OCI-LY1 (cell line): ENCODE data around the gene BHMT2.
A peak's percentile ranks its signal among the peaks of the same experiment; 100 is the strongest.

Source experiments
- H2AFZ ChIP-seq: fragments of 200-600 bp; sonication (generic), shearing (Covaris generic); 2 replicates; pipeline ENCODE4 v1.6.0; 2014; ENCODE audit warnings: antibody characterized with exemption, mild to moderate bottlenecking, low read length
- H3F3A ChIP-seq: fragments of 200-600 bp; sonication (generic), shearing (Covaris generic); 2 replicates; pipeline ENCODE4 v1.6.0; 2014; ENCODE audit warnings: mild to moderate bottlenecking, antibody characterized with exemption, low read length, moderate library complexity; ENCODE audit not compliant: insufficient read depth
- H3K27ac ChIP-seq: fragments of 200-600 bp; sonication (generic); 2 replicates; pipeline ENCODE4 v1.5.1; 2014; ENCODE audit warnings: low read length, mixed run types, mild to moderate bottlenecking, low read depth; ENCODE audit not compliant: poor library complexity, severe bottlenecking
- H3K27me3 ChIP-seq: fragments of 200-600 bp; sonication (generic); 2 replicates; pipeline ENCODE4 v1.6.0; 2014; ENCODE audit warnings: antibody characterized with exemption, mild to moderate bottlenecking, low read length, moderate library complexity; ENCODE audit not compliant: insufficient read depth
- H3K36me3 ChIP-seq: fragments of 200-600 bp; sonication (generic); 2 replicates; pipeline ENCODE4 v1.6.1; 2014; ENCODE audit warnings: mild to moderate bottlenecking, antibody characterized with exemption, low read length, moderate library complexity, mixed read lengths; ENCODE audit not compliant: insufficient read depth
- H3K4me1 ChIP-seq: fragments of 200-600 bp; sonication (generic); 2 replicates; pipeline ENCODE4 v1.5.1; 2014; ENCODE audit warnings: mild to moderate bottlenecking, low read length, moderate library complexity; ENCODE audit not compliant: insufficient read depth, severe bottlenecking
- H3K4me2 ChIP-seq: fragments of 200-600 bp; sonication (generic), shearing (Covaris generic); 2 replicates; pipeline ENCODE4 v1.6.1; 2014; ENCODE audit warnings: low read length
- H3K4me3 ChIP-seq: fragments of 200-600 bp; sonication (generic); 2 replicates; pipeline ENCODE4 v1.5.1; 2014; ENCODE audit warnings: low read length, low read depth, mild to moderate bottlenecking, mixed read lengths; ENCODE audit not compliant: poor library complexity, severe bottlenecking
- H3K79me2 ChIP-seq: fragments of 200-600 bp; shearing (Covaris generic); 2 replicates; pipeline ENCODE4 v1.6.1; 2016; ENCODE audit warnings: mixed run types, low read length, mixed read lengths; ENCODE audit not compliant: insufficient read depth
- H3K9ac ChIP-seq: fragments of 200-600 bp; sonication (generic), shearing (Covaris generic); 2 replicates; pipeline ENCODE4 v1.6.1; 2014; ENCODE audit warnings: mild to moderate bottlenecking, low read length, mixed read lengths
- H3K9me2 ChIP-seq: fragments of 200-600 bp; sonication (generic), shearing (Covaris generic); 2 replicates; pipeline ENCODE4 v1.6.1; 2014; ENCODE audit warnings: low read depth, mild to moderate bottlenecking, low read length, mixed read lengths
- H3K9me3 ChIP-seq: fragments of 200-600 bp; shearing (Covaris generic); 2 replicates; pipeline ENCODE4 v1.6.1; 2014; ENCODE audit warnings: low read length, mixed read lengths
- H4K20me1 ChIP-seq: fragments of 200-600 bp; sonication (generic), shearing (Covaris generic); 2 replicates; pipeline ENCODE4 v1.6.0; 2016; ENCODE audit warnings: mild to moderate bottlenecking, low read length; ENCODE audit not compliant: insufficient read depth
- EZH2 ChIP-seq: fragments of 200-600 bp; sonication (generic), shearing (Covaris generic); IDR thresholded peaks from 2 replicates; pipeline ENCODE4 v1.8.0; 2017; ENCODE audit warnings: borderline replicate concordance, mixed run types, mild to moderate bottlenecking, antibody characterized with exemption, low read length, moderate library complexity, mixed read lengths
- TF ChIP-seq, protein P1 (sequence below): fragments of 200-600 bp; sonication (generic), shearing (Covaris generic); IDR thresholded peaks from 2 replicates; pipeline ENCODE4 v1.5.1; 2017; ENCODE audit warnings: mild to moderate bottlenecking, antibody characterized with exemption, low read length, moderate library complexity, mixed read lengths

BHMT2 gene

DNA sequence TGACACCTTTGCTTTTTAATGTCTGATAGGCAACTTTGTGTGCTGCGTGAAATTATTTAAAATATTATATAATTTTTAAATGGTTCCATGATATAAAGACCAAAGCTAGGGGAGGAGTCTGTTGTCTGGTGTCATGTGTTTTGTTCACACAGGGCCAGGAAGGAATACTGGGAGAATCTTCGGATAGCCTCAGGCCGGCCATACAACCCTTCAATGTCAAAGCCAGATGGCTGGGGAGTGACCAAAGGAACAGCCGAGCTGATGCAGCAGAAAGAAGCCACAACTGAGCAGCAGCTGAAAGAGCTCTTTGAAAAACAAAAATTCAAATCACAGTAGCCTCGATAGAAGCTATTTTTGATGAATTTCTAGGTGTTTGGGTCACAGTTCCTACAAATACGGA lies 61.2 kb downstream of the BHMT2 start:
- TF ChIP-seq EZH2, result no peak
- TF ChIP-seq, protein P1, sequence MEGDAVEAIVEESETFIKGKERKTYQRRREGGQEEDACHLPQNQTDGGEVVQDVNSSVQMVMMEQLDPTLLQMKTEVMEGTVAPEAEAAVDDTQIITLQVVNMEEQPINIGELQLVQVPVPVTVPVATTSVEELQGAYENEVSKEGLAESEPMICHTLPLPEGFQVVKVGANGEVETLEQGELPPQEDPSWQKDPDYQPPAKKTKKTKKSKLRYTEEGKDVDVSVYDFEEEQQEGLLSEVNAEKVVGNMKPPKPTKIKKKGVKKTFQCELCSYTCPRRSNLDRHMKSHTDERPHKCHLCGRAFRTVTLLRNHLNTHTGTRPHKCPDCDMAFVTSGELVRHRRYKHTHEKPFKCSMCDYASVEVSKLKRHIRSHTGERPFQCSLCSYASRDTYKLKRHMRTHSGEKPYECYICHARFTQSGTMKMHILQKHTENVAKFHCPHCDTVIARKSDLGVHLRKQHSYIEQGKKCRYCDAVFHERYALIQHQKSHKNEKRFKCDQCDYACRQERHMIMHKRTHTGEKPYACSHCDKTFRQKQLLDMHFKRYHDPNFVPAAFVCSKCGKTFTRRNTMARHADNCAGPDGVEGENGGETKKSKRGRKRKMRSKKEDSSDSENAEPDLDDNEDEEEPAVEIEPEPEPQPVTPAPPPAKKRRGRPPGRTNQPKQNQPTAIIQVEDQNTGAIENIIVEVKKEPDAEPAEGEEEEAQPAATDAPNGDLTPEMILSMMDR, result no peak
- H3K4me1 ChIP-seq, result peaks cover 3% of the 10 kb centered on the region
- H3K79me2 ChIP-seq, result no peaks in the 10 kb centered on the region
- no peak overlapping the region for H3K27ac ChIP-seq
- H3K27me3 ChIP-seq, result no peaks in the 10 kb centered on the region
- no peaks in the 10 kb centered on the region for H3K36me3 ChIP-seq
- no peaks in the 10 kb centered on the region for H3F3A ChIP-seq
- H3K4me2 ChIP-seq, result no peak overlapping the region
- no peaks in the 10 kb centered on the region for H3K9me2 ChIP-seq
- no peak overlapping the region for H2AFZ ChIP-seq
- H3K4me3 ChIP-seq, result no peak overlapping the region
- H3K9me3 ChIP-seq, result no peaks in the 10 kb centered on the region
- H3K9ac ChIP-seq, result no peak overlapping the region
- H4K20me1 ChIP-seq, result no peaks in the 10 kb centered on the region

DNA sequence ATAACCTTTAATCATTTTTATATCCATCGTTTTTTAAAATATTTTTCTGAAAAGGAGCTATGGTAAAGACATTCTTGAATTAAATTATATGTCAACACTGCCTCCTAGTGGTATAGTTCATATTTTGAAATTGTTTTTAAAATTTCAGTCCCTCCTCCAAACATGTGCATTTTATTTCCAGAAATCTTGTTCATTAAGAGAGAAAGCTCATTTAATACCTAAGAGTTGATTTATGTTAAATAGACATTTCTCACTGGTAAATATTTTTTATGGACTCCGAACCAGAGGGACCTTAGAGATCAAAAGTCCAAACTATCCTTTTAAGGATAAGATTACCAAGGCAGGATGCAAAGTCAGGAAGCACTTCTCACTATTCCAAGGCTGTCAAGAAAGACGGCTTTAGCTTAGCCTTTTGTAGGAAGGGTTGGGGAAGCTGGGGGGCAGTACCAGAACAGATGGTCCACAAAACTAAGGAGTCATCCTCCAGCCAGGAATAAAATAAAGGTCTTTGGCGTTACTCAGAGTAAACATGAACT lies 63.6 kb downstream of the BHMT2 start:
- Histone ChIP-seq H3K4me2 (no peak overlapping the region), H3K27me3 (no peaks in the 10 kb centered on the region), H3K9ac (no peak overlapping the region), H4K20me1 (no peaks in the 10 kb centered on the region), H3K9me3 (no peaks in the 10 kb centered on the region), H3K4me3 (no peak overlapping the region), H3K79me2 (no peaks in the 10 kb centered on the region), H3K36me3 (no peaks in the 10 kb centered on the region), H3K9me2 (no peaks in the 10 kb centered on the region), H2AFZ (no peak overlapping the region), H3K27ac (no peak overlapping the region), H3F3A (no peaks in the 10 kb centered on the region), H3K4me1 (peaks cover 3% of the 10 kb centered on the region)
- TF ChIP-seq EZH2, result no peak
- TF ChIP-seq, protein P1, result peak; percentile 22; the same call in 1 of the 2 replicates

DNA sequence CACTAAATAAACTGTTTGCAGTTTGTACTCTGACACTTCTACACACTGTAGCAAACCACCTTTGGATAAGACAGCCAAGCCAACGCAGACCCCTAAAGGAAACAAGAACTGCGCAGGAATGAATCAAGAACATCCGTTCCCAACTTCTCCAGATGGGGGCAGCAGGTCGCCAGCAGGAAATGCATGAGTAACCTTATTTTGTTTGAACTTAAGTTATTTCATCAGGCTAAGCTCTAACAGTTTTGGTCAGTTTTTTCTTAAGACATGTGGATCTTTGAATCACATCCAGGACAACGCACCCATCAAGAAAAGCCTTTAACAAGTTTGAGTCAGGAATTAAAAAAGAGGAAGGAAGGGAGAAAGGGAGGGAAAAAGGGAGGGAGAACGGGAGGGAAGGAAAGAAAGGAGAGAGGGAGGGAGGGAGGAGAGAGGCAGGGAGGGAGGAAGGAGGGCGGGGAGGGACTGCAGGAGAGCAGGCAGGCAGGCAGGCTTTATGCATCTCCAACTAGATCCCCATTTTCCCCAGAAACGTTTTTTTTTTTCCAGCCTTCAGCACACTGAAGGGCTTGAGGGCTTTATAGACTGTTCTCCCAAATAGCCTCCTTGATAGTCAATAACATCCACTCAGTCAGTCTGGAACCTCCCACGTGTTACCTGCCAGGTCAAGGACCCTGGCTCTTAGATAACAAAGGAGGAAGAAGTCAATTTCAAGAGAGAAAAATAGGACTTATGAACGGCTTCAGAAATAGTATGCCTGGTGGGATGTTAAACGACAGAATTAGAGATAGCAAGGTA lies 64.3 kb downstream of the BHMT2 start:
- Histone ChIP-seq H2AFZ (no peak overlapping the region), H3K27ac (no peak overlapping the region), H3K9ac (no peak overlapping the region), H3K4me2 (no peak overlapping the region), H3K27me3 (no peaks in the 10 kb centered on the region), H3K79me2 (no peaks in the 10 kb centered on the region), H4K20me1 (no peaks in the 10 kb centered on the region), H3K9me3 (no peaks in the 10 kb centered on the region), H3F3A (no peaks in the 10 kb centered on the region), H3K4me1 (peaks cover 3% of the 10 kb centered on the region), H3K9me2 (no peaks in the 10 kb centered on the region), H3K4me3 (no peak overlapping the region), H3K36me3 (no peaks in the 10 kb centered on the region)
- TF ChIP-seq EZH2, result no peak
- TF ChIP-seq, protein P1, result peak; percentile 84
